Hematopoietic multipotent progenitor cell (in vitro differentiated cells): Measurements from ENCODE around the gene NTHL1. TPM values are rescaled to one million over a fixed set of nuclear protein-coding genes. Genes with fewer than 3 reads are reported as not detected.

Experiments
- DNase-seq, 3 donors: peaks; one replicate each; pipeline ENCODE4 v3.0.0-alpha.2; 2011 to 2015; ENCODE audit warnings: low read depth in 2 of 3, low spot score in 2 of 3
- small RNA-seq: library from RNA; depleted of rRNA; stranded (forward); fragments of <200 nt; gene quantifications from one replicate; pipeline ENCODE3, GENCODE V24; 2012
- total RNA-seq: library from RNA; depleted of rRNA; stranded (reverse); fragments of >200 nt; gene quantifications from one replicate; pipeline ENCODE4 v1.2.3, GENCODE V29; 2012

Gene NTHL1
- total RNA-seq, 1 donor = 73.2 TPM

- no peak for DNase-seq
Observed at GRCh38 chr16:1999866-2000514, 47.6 kb downstream of the NTHL1 start.

GRCh38 chr16:1998852-1999801, 48.5 kb downstream of the NTHL1 start:
- no peak for DNase-seq

GRCh38 chr16:1998360-1998835, 49.2 kb downstream of the NTHL1 start:
- no peak for DNase-seq

- DNase-seq = no peak
Observed at GRCh38 chr16:1997494-1998359, 49.9 kb downstream of the NTHL1 start.

GRCh38 chr16:1993731-1994131, 53.9 kb downstream of the NTHL1 start:
- no peak for DNase-seq

- no peak for DNase-seq
Observed at GRCh38 chr16:1992704-1993317, 54.8 kb downstream of the NTHL1 start.

GRCh38 chr16:1991948-1992703, 55.5 kb downstream of the NTHL1 start:
- DNase-seq = peak; percentile 94 to 97 (median 96)

GRCh38 chr16:1991588-1991947, 56.1 kb downstream of the NTHL1 start:
- DNase-seq = no peak

- DNase-seq = peak in 1 of 3 donors; percentile 32
Observed at GRCh38 chr16:1991135-1991551, 56.5 kb downstream of the NTHL1 start.

GRCh38 chr16:1990351-1991134, 57.1 kb downstream of the NTHL1 start:
- no peak for DNase-seq

- DNase-seq = no peak
Observed at GRCh38 chr16:1990101-1990350, 57.6 kb downstream of the NTHL1 start.

Small RNA genes lying within 50 kb of the gene (small RNA-seq; reads per million reads assigned to genes)
- gene MIR1225 (not detected), gene RN7SL219P (not detected)

Other genes starting within 250 kb of the NTHL1 start
- gene HAGH, start 221.0 kb downstream of the NTHL1 start, total RNA-seq = 46.6 TPM
- 46.6 TPM for gene FAHD1, start 220.6 kb downstream of the NTHL1 start, total RNA-seq
- 0.54 TPM for gene MEIOB, start 175.7 kb downstream of the NTHL1 start, total RNA-seq
- gene HS3ST6, start 129.4 kb downstream of the NTHL1 start, total RNA-seq = not detected
- gene MSRB1, start 104.6 kb downstream of the NTHL1 start, total RNA-seq = 40.1 TPM
- gene RPL3L, start 93.1 kb downstream of the NTHL1 start, total RNA-seq = not detected
- gene NDUFB10, start 88.3 kb downstream of the NTHL1 start, total RNA-seq = 138 TPM
- 14,735 TPM for gene RPS2, start 83.0 kb downstream of the NTHL1 start, total RNA-seq
- gene RNF151, start 81.0 kb downstream of the NTHL1 start, total RNA-seq = 0.54 TPM
- 62.7 TPM for gene TBL3, start 75.8 kb downstream of the NTHL1 start, total RNA-seq
- not detected for gene NOXO1, start 66.4 kb downstream of the NTHL1 start, total RNA-seq
- 14.5 TPM for gene GFER, start 63.6 kb downstream of the NTHL1 start, total RNA-seq
- 4.3 TPM for gene SYNGR3, start 57.9 kb downstream of the NTHL1 start, total RNA-seq
- gene ZNF598, start 38.0 kb downstream of the NTHL1 start, total RNA-seq = 34.7 TPM
- 3.8 TPM for gene NPW, start 28.0 kb downstream of the NTHL1 start, total RNA-seq
- gene NHERF2, start 20.9 kb downstream of the NTHL1 start, total RNA-seq = 8.6 TPM
- gene TSC2, start 151 bp upstream of the NTHL1 start, total RNA-seq = 71.1 TPM
- gene PKD1, start 88.1 kb upstream of the NTHL1 start, total RNA-seq = 125 TPM
- 0.27 TPM for gene RAB26, start 100.8 kb upstream of the NTHL1 start, total RNA-seq
- gene TRAF7, start 107.9 kb upstream of the NTHL1 start, total RNA-seq = 90.5 TPM
- gene CASKIN1, start 148.8 kb upstream of the NTHL1 start, total RNA-seq = under 0.01 TPM
- 87.5 TPM for gene MLST8, start 157.6 kb upstream of the NTHL1 start, total RNA-seq
- gene BRICD5, start 163.0 kb upstream of the NTHL1 start, total RNA-seq = 1.3 TPM
- gene PGP, start 167.0 kb upstream of the NTHL1 start, total RNA-seq = 12.9 TPM
- gene E4F1, start 175.8 kb upstream of the NTHL1 start, total RNA-seq = 52.0 TPM
- 0.54 TPM for gene DNASE1L2, start 188.6 kb upstream of the NTHL1 start, total RNA-seq
- 53.9 TPM for gene ECI1, start 203.8 kb upstream of the NTHL1 start, total RNA-seq
- 144 TPM for gene RNPS1, start 220.3 kb upstream of the NTHL1 start, total RNA-seq